ENCODE results near the gene SRGAP1. TPM values are rescaled to one million over a fixed set of nuclear protein-coding genes. Genes with fewer than 3 reads are reported as not detected.

The SRGAP1 gene
- total RNA-seq (2014; rRNA removed; shearing (Covaris generic)), result 6.2 and 6.7 TPM in 2 replicates

DNA sequence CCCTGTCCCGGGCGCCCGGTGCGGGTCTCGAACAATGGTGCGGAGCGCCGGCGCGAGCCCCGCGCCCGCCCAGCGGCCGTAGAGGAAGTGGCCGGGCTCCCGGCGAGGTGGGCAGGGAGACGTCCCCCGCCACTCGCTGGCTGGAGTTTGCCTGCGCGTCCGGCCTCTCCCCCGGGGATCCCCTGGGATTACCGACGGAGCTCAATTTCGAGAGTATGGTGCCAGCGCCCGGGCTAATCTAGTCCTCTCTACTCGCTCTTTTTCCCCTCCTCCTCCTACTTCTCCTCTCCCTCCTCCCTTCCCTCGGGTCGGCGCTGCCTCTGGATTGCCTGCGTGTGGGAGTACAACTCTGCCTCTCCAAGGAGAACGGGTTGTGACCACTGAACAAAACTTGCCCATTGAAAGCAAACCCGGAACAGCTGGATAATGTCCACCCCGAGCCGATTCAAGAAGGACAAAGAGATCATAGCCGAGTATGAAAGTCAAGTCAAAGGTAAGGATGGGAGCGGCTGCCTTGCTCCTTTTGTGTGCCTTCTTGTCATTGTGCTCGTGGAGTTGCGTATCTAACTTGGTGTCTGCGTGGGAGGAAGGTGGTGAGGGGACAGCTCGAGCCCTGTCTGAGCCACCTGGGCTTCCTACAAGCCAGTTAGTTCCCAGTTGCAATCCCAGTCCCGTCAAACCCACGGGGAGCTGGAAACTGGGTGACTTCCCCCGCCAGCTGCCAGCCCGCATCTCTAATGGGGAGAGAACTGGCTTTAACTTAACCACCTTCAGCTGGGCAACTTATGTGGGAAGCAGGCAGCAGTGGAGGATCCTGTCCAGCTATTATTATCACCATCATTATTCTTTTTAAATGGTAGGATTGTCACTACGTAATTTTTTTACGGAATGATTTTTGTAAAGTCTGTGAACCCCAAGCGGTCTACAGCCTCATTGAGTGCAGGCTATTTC, at the start of gene SRGAP1:
TSS of gene SRGAP1 (plus strand) at position 310 of the 951 bp plus-strand sequence. CDS start at position 427, 117 bp downstream.
- H3K9me3 ChIP-seq (replicated peaks), result no peaks in the 10 kb centered on the region
- H3K36me3 ChIP-seq, result no peaks in the 10 kb centered on the region
- H3K27ac ChIP-seq, result peak within 1 kb of the TSS; percentile 85
- peaks cover 5% of the 10 kb centered on the region; the same call in 1 of the 2 replicates for H3K4me1 ChIP-seq
- DNase-seq, result peak; percentile 72 to 74
- H3K4me3 ChIP-seq, result peak within 1 kb of the TSS; percentile 89
- H3K27me3 ChIP-seq, result no peaks in the 10 kb centered on the region

DNA sequence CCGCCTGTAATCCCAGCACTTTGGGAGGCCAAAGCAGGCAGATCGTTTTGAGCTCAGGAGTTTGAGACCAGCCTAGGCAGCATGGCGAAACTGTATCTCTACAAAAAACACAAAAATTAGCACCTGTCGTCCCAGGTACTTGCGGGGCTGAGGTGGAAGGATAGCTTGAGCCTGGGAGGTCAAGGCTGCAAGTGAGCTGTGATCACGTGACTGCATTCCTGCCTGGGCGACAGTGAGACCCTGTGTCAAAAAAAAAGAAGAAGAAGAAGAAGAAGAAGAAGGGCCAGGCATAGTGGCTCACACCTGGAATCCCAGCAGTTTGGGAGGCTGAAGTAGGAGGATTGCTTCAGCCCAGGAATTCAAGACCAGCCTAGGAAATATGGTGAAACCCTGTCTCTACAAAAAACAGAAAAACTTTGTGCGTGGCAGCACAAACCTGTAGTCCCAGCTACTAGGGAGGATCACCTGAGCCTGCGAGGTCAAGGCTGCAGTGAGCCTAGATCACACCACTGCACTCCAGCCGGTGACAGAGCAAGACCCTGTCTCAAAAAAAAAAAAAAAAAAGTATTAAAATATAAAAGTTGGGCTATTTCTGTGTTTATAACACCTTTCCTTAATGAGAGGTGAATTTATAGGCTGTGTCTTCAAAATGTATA, 49.3 kb upstream of the SRGAP1 start:
- Histone ChIP-seq H3K27ac (no peak overlapping the region), H3K27me3 (no peaks in the 10 kb centered on the region), H3K9me3 (replicated peaks) (no peaks in the 10 kb centered on the region), H3K4me1 (no peaks in the 10 kb centered on the region), H3K4me3 (no peak overlapping the region), H3K36me3 (peaks cover 3% of the 10 kb centered on the region)
- DNase-seq, result no peak

DNA sequence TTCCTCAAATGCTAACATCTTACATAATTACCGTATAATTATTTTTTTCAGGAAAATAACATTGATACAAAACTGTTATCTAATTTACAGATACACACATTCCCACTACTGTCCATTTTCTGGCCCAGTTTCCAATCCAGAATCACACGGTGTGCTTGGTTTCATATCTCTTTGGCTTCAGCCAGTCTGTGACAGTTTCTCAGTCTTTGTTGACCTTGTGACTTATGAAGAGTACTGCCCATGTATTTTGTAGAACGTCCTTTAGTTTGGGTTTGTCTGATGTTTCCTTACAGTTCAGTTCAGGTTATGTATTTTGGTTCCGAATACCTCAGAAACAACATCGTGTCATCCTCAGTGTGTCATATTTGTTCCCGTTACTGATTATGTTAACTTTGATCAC, 48.6 kb upstream of the SRGAP1 start:
- DNase-seq, result no peak
- Histone ChIP-seq H3K36me3 (0 out of 2 replicates have a peak, but pooled peaks cover 3% of the 10 kb centered on the region), H3K4me1 (no peaks in the 10 kb centered on the region), H3K9me3 (replicated peaks) (no peaks in the 10 kb centered on the region), H3K4me3 (no peak overlapping the region), H3K27ac (no peak overlapping the region), H3K27me3 (no peaks in the 10 kb centered on the region)

DNA sequence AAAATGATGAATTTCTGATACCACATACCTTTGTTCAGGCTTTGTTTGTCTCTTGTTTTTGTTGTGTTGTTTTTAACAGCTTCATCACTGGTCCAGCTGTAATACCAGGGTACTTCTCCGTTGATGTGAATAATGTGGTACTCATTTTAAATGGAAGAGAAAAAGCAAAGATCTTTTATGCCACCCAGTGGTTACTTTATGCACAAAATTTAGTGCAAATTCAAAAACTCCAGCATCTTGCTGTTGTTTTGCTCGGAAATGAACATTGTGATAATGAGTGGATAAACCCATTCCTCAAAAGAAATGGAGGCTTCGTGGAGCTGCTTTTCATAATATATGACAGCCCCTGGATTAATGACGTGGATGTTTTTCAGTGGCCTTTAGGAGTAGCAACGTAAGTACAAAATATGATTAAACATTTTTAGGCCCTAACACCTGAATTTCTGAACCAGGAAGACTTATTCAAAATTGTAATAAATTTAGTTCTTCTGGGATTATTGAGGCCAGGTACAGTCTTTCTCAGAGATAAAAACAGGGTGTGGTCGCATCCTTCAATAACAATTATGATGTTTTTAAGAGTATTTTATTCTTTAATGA, 42.4 kb upstream of the SRGAP1 start:
- peak in 1 of 2 experiments; percentile 34 for DNase-seq
- Histone ChIP-seq H3K9me3 (replicated peaks) (no peaks in the 10 kb centered on the region), H3K4me3 (no peak overlapping the region), H3K27me3 (no peaks in the 10 kb centered on the region), H3K36me3 (no peaks in the 10 kb centered on the region), H3K4me1 (peaks cover 9% of the 10 kb centered on the region), H3K27ac (no peak overlapping the region)

DNA sequence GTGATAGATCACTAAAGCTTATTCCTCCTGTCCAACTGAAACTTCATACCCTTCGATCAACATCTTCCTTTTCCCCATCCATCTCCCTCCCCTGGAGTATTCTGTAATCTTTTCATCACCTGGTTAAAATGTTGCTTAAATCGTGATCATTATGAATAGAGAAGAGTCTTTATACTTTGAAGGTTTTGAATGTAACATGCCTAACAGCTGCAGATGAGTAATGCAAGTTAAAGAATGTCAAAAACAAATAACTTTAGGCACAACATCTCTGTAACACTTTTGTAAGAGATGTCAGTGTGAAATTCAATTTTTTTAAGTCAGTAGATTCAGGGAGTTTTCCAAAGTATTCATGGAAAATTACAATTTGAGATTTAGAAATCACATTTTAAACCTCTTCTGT, 39.8 kb upstream of the SRGAP1 start:
- no peak for DNase-seq
- H3K27me3 ChIP-seq, result no peaks in the 10 kb centered on the region
- H3K36me3 ChIP-seq, result no peaks in the 10 kb centered on the region; the same call in 1 of the 2 replicates
- H3K4me1 ChIP-seq, result peaks cover 9% of the 10 kb centered on the region
- no peak overlapping the region for H3K4me3 ChIP-seq
- no peaks in the 10 kb centered on the region for H3K9me3 ChIP-seq (replicated peaks)
- H3K27ac ChIP-seq, result no peak overlapping the region

DNA sequence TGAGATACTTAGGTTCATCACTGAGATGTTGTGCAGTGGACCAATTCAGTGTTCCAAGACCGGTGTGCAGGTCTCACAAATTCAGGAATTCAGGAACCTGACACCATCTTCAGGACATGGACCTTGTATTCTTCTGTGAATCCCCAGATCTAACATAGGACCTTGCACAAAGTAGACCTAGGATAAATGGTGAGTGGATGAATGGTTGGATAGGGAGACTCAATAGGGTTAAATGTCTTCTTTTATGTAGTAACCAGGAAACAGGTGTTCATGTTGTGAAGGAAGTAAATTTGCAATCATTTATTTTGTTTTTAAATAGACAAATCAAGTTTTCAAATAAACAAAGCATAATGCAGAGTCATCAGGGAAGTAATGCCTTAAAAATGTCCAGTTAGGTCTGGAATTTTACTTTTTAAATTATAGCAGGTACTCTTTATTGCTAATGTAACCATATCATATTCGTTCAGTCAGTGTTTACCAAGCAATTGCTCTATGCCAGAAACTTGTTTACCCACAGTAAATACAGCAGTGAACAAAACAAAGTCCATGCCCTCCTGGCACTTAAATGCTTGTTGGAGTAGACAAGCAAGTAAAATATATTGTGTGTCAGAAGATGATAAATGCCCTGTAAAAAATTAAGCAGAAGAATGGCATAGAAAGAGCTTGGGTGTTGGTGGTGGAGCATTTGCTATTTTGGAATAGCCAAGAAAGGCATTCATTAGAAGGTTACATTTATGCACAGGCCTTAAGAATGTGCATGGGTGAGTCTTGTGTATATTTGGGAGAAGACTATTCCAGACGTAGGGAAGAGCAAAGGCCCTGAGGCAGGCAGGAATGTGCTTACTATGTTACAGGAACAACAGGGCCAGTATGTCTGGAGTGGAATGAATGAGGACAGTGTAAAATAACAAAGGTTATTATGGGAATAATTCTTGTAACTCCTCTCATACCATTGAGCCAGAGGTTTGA, 38.5 kb upstream of the SRGAP1 start:
- H3K4me3 ChIP-seq, result no peak overlapping the region
- H3K27ac ChIP-seq, result no peak overlapping the region
- H3K36me3 ChIP-seq, result no peaks in the 10 kb centered on the region; the same call in 1 of the 2 replicates
- no peaks in the 10 kb centered on the region for H3K9me3 ChIP-seq (replicated peaks)
- no peaks in the 10 kb centered on the region for H3K27me3 ChIP-seq
- DNase-seq, result no peak
- H3K4me1 ChIP-seq, result peaks cover 9% of the 10 kb centered on the region

DNA sequence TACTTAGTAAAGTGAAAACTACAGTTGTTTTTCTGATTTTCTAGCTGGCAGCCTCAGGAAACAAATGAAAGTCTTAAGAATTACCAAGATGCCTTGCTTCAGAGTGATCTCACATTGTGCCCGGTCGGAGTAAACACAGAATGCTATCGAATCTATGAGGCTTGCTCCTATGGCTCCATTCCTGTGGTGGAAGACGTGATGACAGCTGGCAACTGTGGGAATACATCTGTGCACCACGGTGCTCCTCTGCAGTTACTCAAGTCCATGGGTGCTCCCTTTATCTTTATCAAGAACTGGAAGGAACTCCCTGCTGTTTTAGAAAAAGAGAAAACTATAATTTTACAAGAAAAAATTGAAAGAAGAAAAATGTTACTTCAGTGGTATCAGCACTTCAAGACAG, 35.9 kb upstream of the SRGAP1 start:
- H3K27me3 ChIP-seq, result no peaks in the 10 kb centered on the region

DNA sequence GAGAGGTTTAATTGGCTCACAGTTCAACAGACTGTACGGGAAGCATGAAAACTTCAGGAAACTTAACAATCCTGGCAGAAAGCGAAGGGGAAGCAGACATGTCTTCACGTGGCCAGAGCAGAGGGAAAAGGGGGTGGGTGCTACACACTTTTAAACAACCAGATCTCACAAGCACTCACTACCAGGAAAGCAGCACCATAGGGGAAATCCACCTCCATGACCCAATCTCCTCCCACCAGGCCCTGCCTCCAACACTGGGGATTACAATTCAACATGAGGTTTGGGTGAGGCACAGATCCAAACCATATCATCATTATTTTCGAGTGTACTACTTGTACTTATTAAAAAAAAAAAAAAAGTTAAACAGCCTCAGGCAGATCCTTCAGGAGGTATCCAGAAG, 34.9 kb upstream of the SRGAP1 start:
- H3K27me3 ChIP-seq, result no peaks in the 10 kb centered on the region
- H3K4me3 ChIP-seq, result no peak overlapping the region
- no peaks in the 10 kb centered on the region for H3K9me3 ChIP-seq (replicated peaks)

More for the DNA sequence above, 35.9 kb upstream of the SRGAP1 start:
- peaks cover 9% of the 10 kb centered on the region for H3K4me1 ChIP-seq
- H3K27ac ChIP-seq, result no peak overlapping the region
- no peak overlapping the region for H3K4me3 ChIP-seq
- H3K9me3 ChIP-seq (replicated peaks), result no peaks in the 10 kb centered on the region
- H3K36me3 ChIP-seq, result no peaks in the 10 kb centered on the region; the same call in 1 of the 2 replicates
- DNase-seq, result peak in 1 of 2 experiments; percentile 9

DNA sequence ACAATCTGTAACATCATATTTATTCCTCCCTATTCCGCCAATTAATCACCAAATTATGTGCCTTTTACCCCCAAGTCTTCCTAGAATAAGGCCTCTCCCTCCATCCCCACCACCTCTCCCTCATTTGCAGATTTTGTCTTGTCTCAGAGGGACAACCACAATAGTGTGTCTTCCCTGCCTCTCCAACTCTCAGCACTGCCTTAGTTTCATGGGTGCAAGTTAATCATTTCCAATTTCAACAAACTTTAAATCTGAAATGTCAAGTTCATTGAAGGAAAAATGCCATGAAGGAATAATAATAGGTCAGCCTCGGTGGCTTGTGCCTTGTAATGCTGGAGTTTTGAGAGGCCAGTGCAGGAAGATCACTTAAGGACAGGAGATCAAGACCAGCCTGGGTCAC, 33.2 kb upstream of the SRGAP1 start:
- H3K27me3 ChIP-seq, result no peaks in the 10 kb centered on the region
- no peak overlapping the region for H3K4me3 ChIP-seq
- H3K9me3 ChIP-seq (replicated peaks), result no peaks in the 10 kb centered on the region
- H3K4me1 ChIP-seq, result no peaks in the 10 kb centered on the region
- no peak for DNase-seq
- no peaks in the 10 kb centered on the region; the same call in 1 of the 2 replicates for H3K36me3 ChIP-seq
- no peak overlapping the region for H3K27ac ChIP-seq

More for the DNA sequence above, 34.9 kb upstream of the SRGAP1 start:
- H3K36me3 ChIP-seq, result no peaks in the 10 kb centered on the region; the same call in 1 of the 2 replicates
- H3K27ac ChIP-seq, result no peak overlapping the region
- DNase-seq, result no peak
- H3K4me1 ChIP-seq, result peaks cover 5% of the 10 kb centered on the region

DNA sequence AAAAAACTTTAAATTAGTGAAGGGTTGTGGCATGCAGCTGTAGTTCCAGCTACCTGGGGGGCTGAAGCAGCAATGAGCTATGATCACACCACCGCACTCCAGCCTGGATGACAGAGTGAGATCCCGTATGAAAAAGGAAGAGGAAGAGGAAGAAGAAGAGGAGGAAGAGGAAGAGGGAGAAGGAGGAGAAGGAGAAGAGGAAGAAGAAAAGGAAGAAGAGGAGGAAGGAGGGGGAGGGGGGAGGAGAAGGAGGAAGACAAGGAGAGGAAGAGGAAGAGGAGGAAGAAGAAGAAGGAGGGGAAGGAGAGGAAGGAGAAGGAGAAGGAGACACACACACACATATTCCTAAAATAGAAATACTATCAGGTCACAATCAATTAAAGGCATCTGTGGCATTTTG, 32.7 kb upstream of the SRGAP1 start:
- no peaks in the 10 kb centered on the region for H3K9me3 ChIP-seq (replicated peaks)
- no peaks in the 10 kb centered on the region for H3K4me1 ChIP-seq
- no peak for DNase-seq
- H3K4me3 ChIP-seq, result no peak overlapping the region
- no peak overlapping the region for H3K27ac ChIP-seq
- no peaks in the 10 kb centered on the region; the same call in 1 of the 2 replicates for H3K36me3 ChIP-seq
- no peaks in the 10 kb centered on the region for H3K27me3 ChIP-seq

DNA sequence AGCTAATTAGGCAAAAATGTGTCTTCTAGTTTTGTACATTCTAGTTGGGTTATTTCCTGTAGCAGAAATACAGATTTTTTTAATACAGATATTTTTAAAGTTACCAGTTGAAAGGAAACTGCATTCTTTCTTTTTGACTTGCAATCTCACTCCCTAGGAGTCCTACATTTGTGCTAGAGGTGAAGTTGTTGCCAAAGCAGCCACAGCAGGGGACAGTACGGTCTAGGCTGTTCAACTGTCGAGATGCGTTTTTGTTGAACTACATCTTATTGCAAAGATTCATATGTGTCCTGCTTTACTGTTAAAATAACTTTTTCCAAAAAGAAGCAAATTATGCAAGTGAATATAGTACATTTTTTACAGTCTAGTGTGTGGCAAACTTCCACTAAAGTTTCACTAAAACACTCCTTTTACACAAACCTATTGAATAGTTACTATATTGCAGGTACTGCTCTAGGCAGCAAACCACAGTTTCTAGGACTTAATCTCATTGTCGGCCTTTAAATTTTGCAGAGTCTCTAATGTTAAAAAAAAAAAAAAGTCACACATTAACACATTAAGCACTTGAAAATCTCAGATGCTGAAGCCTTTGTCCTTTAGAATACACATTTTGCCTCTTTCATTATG, 30.2 kb upstream of the SRGAP1 start:
- Histone ChIP-seq H3K27me3 (no peaks in the 10 kb centered on the region), H3K4me1 (no peaks in the 10 kb centered on the region), H3K4me3 (no peak overlapping the region), H3K9me3 (replicated peaks) (no peaks in the 10 kb centered on the region), H3K36me3 (no peaks in the 10 kb centered on the region), H3K27ac (no peak overlapping the region)
- DNase-seq, result no peak

DNA sequence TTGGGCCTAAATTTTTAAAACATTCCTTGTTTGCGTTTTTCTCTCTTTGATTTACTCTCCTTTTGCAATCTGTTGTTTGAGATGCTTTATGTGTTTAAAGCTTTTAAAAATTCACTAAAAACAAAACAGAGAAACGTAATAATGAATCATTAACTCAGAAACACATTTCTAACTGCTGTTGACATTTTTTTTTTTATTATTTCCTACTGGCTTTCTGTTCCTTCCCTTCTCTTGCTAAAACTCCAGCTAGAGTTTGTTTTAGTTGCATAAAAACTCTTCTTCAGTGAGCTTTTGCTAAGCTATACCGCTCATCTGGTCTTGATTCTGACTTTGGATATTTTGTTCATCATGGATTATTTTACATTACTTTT, 29.0 kb upstream of the SRGAP1 start:
- no peak overlapping the region for H3K27ac ChIP-seq
- H3K9me3 ChIP-seq (replicated peaks), result no peaks in the 10 kb centered on the region; the same call in 1 of the 2 replicates
- no peak overlapping the region for H3K4me3 ChIP-seq

DNA sequence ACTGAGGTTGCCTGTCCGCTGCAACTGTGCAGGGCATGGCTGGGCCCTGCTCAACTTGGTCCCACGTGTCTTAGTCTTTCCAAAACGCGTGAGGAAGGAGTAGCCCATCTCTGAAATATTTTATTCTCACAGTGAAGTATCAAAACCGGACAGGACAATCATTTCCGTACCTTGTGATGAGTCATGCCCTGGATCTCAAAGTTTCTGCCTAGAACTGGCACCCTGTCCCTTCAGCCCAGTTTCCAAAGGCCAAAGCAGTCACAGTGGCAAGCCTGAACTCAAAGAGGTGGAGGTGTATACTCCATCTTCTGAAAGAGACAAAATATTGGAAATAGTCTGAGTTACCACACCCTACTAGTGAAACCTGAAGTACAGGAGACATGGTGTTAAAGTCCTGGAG, 28.5 kb upstream of the SRGAP1 start:
- Histone ChIP-seq H3K27ac (no peak overlapping the region), H3K36me3 (no peaks in the 10 kb centered on the region), H3K27me3 (no peaks in the 10 kb centered on the region), H3K9me3 (replicated peaks) (no peaks in the 10 kb centered on the region; the same call in 1 of the 2 replicates), H3K4me3 (no peak overlapping the region), H3K4me1 (no peaks in the 10 kb centered on the region)
- no peak for DNase-seq

More for the DNA sequence above, 29.0 kb upstream of the SRGAP1 start:
- no peak for DNase-seq
- Histone ChIP-seq H3K27me3 (no peaks in the 10 kb centered on the region), H3K36me3 (no peaks in the 10 kb centered on the region), H3K4me1 (no peaks in the 10 kb centered on the region)
